Liver (tissue), 9 donors: ENCODE results near the gene FAM53B. TPM values are rescaled to one million over a fixed set of nuclear protein-coding genes. Genes with fewer than 3 reads are reported as not detected.

Source experiments
- DNase-seq: peaks from one replicate; pipeline ENCODE4 v3.0.0-alpha.2; 2017; ENCODE audit warnings: low spot score
- H3K27ac ChIP-seq, 2 donors: one replicate each; pipeline ENCODE4 v1.7.0; 2013; ENCODE audit warnings: inconsistent platforms in 2 of 2, low read length in 2 of 2, control low read depth in 1 of 2, low read depth in 1 of 2, mild to moderate bottlenecking in 1 of 2
- H3K27me3 ChIP-seq, 4 donors: one replicate each; pipeline versions ENCODE4 v1.6.1 to v1.7.0; 2013; ENCODE audit warnings: low read length in 3 of 4, inconsistent platforms in 1 of 4, mild to moderate bottlenecking in 1 of 4, moderate library complexity in 1 of 4; ENCODE audit not compliant: control insufficient read depth in 4 of 4, insufficient read depth in 4 of 4
- H3K36me3 ChIP-seq, 4 donors: one replicate each; pipeline versions ENCODE4 v1.6.1 to v1.7.0; 2013; ENCODE audit warnings: low read length in 3 of 4, mild to moderate bottlenecking in 3 of 4, low read depth in 1 of 4, moderate library complexity in 1 of 4; ENCODE audit not compliant: control insufficient read depth in 4 of 4, insufficient read depth in 3 of 4
- H3K4me1 ChIP-seq, 4 donors: one replicate each; pipeline versions ENCODE4 v1.6.1 to v1.7.0; 2013; ENCODE audit warnings: low read length in 3 of 4, mild to moderate bottlenecking in 3 of 4, moderate library complexity in 1 of 4; ENCODE audit not compliant: control insufficient read depth in 4 of 4, insufficient read depth in 4 of 4
- H3K4me3 ChIP-seq, 3 donors: one replicate each; pipeline versions ENCODE4 v1.6.1 to v1.7.0; 2013; ENCODE audit warnings: low read length in 3 of 3, control low read depth in 1 of 3, low read depth in 1 of 3, mild to moderate bottlenecking in 1 of 3
- H3K9ac ChIP-seq, 2 donors: one replicate each; pipeline ENCODE4 v1.7.0; 2013; ENCODE audit warnings: low read length in 2 of 2, mild to moderate bottlenecking in 2 of 2, moderate library complexity in 2 of 2, control low read depth in 1 of 2, low read depth in 1 of 2
- H3K9me3 ChIP-seq, 4 donors: one replicate each; pipeline versions ENCODE4 v1.6.1 to v1.7.0; 2013; ENCODE audit warnings: low read length in 3 of 4; ENCODE audit not compliant: control insufficient read depth in 4 of 4
- EGR1 ChIP-seq, 2 donors: IDR thresholded peaks; 2 replicates each; pipeline ENCODE4 v1.6.1; 2016 to 2018; ENCODE audit warnings: antibody characterized with exemption in 2 of 2, low read depth in 2 of 2
- FOXA1 ChIP-seq: IDR thresholded peaks from 2 replicates; pipeline ENCODE4 v1.6.1; 2016; ENCODE audit warnings: antibody characterized with exemption
- FOXA2 ChIP-seq: IDR thresholded peaks from 2 replicates; pipeline ENCODE4 v1.6.1; 2016; ENCODE audit warnings: antibody characterized with exemption
- GABPA ChIP-seq, 2 donors: IDR thresholded peaks in 1 of 2; conservative IDR thresholded peaks in 1 of 2; 2 replicates each; pipeline ENCODE4 v1.6.1; 2016; ENCODE audit warnings: antibody characterized with exemption in 2 of 2, mild to moderate bottlenecking in 1 of 2, moderate library complexity in 1 of 2
- HNF4A ChIP-seq, 2 donors: conservative IDR thresholded peaks; 2 replicates each; pipeline ENCODE4 v1.6.1; 2016; ENCODE audit warnings: antibody characterized with exemption in 2 of 2, mild to moderate bottlenecking in 2 of 2
- HNF4G ChIP-seq: IDR thresholded peaks from 2 replicates; pipeline ENCODE4 v1.6.1; 2016; ENCODE audit warnings: antibody characterized with exemption
- JUND ChIP-seq, 2 donors: IDR thresholded peaks; 2 replicates each; pipeline ENCODE4 v1.6.1; 2016; ENCODE audit warnings: antibody characterized with exemption in 2 of 2
- NR2F2 ChIP-seq: IDR thresholded peaks from 2 replicates; pipeline ENCODE4 v1.6.1; 2016; ENCODE audit warnings: antibody characterized with exemption
- RAD21 ChIP-seq, 2 donors: IDR thresholded peaks; 2 replicates each; pipeline ENCODE4 v1.6.1; 2016; ENCODE audit warnings: antibody characterized with exemption in 2 of 2, mild to moderate bottlenecking in 2 of 2
- RXRA ChIP-seq, 2 donors: IDR thresholded peaks; 2 replicates each; pipeline ENCODE4 v1.6.1; 2017 to 2018; ENCODE audit warnings: antibody characterized with exemption in 2 of 2, mild to moderate bottlenecking in 1 of 2
- SP1 ChIP-seq: IDR thresholded peaks from 2 replicates; pipeline ENCODE4 v1.6.1; 2018; ENCODE audit warnings: antibody characterized with exemption, mild to moderate bottlenecking
- TAF1 ChIP-seq: conservative IDR thresholded peaks from 2 replicates; pipeline ENCODE4 v1.6.1; 2016; ENCODE audit warnings: antibody characterized with exemption, mild to moderate bottlenecking
- YY1 ChIP-seq: IDR thresholded peaks from 2 replicates; pipeline ENCODE4 v1.6.1; 2016; ENCODE audit warnings: antibody characterized with exemption, mild to moderate bottlenecking
- WGBS: extraction: QIAGEN DNeasy Blood & Tissue Kit; methylation state at CpG from one replicate; pipeline ENCODE4 v1.1.7; 2013; 5-methylcytosine and 5-hydroxymethylcytosine counted together
- polyA plus RNA-seq, 2 donors: library from polyadenylated mRNA; stranded (reverse) in 1 of 2; unstranded in 1 of 2; fragments of 200-250 nt in 1 of 2; fragments of >200 nt in 1 of 2; fragmentation: Nextera tagmentation in 1 of 2; extraction: Ambion mirVana in 1 of 2; gene quantifications; one replicate each; pipeline versions ENCODE4 v1.2.1 to v1.2.3, GENCODE V29; 2013 to 2015
- total RNA-seq, 2 donors: library from RNA; depleted of rRNA; stranded (reverse); fragments of >200 nt; gene quantifications; one replicate each; pipeline ENCODE4 v1.2.3, GENCODE V29; 2014
- TF ChIP-seq, protein P1 (sequence below): IDR thresholded peaks from 2 replicates; pipeline ENCODE4 v1.6.1; 2016; ENCODE audit warnings: antibody characterized with exemption, mild to moderate bottlenecking
- TF ChIP-seq, protein P2 (sequence below): IDR thresholded peaks from 2 replicates; pipeline ENCODE4 v1.6.1; 2016; ENCODE audit warnings: antibody characterized with exemption
- TF ChIP-seq, protein P3 (sequence below): fragments of 150-350 bp; IDR thresholded peaks from 2 replicates; pipeline ENCODE4 v1.5.1; 2017; ENCODE audit warnings: improper control_type of control experiment, low read depth, low read length; ENCODE audit not compliant: missing input control
- TF ChIP-seq, protein P4 (sequence below): IDR thresholded peaks from 2 replicates; pipeline ENCODE4 v1.6.1; 2016; ENCODE audit warnings: antibody characterized with exemption
- donor health status: healthy.
- donor health status: healthy.
- donor health status: healthy.
- donor health status: healthy.
- donor health status: healthy.

Gene FAM53B
- total and polyA plus RNA-seq, 4 donors, result 1.1 to 24.0 (median 6.3) TPM

DNA sequence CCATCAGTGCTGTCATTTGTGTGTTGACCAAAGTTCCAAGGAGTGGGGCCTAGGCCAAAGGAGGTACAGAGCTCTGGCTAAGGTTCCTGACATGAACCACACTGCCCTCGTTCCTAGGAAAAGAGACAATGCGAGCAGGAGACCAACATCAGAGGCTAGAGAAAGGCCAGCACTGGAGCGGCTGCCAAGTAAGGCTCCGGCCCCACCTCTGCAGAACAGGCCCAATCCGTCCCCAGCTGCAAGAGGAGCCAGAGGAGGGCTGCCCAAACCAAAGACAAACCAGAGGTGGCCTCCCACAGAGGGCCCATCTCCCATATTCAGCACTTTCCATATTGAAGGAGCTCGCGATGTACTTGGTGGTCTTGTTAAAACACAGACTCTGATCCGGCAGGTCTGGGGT, 81.0 kb downstream of the FAM53B start:
- 97% methylated on average over 8 of the region's 8 CpGs for WGBS
- no peak overlapping the region for H3K9ac ChIP-seq

DNA sequence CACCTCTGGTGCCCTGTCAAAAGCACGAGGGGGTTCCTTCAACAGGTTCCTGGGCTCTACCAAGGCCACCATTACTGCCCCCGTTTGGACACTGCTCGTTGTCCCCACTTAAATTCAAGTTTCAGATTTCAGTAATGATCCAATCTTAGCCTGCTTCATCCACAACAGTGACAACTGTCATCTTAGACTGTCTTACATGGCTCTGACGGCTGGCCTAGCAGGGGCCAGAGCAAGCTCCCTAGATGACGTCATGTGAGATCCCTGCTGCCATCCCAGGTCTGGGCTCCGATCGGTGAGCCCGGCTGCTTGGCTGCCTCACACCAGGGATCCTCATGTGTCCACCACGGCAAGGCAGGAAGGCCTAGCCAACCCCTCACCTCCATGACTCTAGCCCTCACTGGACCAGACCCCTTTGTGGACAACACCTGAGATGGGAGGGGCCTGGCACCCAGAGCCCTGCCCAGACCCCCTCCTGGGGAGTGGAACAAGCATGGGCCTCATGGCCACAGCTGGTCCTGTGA, 82.5 kb downstream of the FAM53B start:
- Histone ChIP-seq H3K36me3 (no peaks in the 10 kb centered on the region), H3K27me3 (no peaks in the 10 kb centered on the region), H3K9me3 (no peaks in the 10 kb centered on the region), H3K9ac (no peak overlapping the region), H3K27ac (no peak overlapping the region), H3K4me1 (no peaks in the 10 kb centered on the region), H3K4me3 (no peak overlapping the region)
- DNase-seq, result no peak
- 96% methylated on average over 9 of the region's 9 CpGs for WGBS
- TF ChIP-seq YY1 (no peak), FOXA1 (no peak), HNF4A (conservative IDR thresholded peaks at IDR 0.05) (no peak), GABPA (IDR thresholded peaks at IDR 0.05 in 1 of 2, conservative IDR thresholded peaks at IDR 0.05 in 1 of 2) (no peak), HNF4G (no peak), EGR1 (IDR thresholded peaks at IDR 0.05; ENCODE audit: low read depth in 2 of 2) (no peak), RAD21 (IDR thresholded peaks at IDR 0.05) (no peak)
- TF ChIP-seq, protein P1, sequence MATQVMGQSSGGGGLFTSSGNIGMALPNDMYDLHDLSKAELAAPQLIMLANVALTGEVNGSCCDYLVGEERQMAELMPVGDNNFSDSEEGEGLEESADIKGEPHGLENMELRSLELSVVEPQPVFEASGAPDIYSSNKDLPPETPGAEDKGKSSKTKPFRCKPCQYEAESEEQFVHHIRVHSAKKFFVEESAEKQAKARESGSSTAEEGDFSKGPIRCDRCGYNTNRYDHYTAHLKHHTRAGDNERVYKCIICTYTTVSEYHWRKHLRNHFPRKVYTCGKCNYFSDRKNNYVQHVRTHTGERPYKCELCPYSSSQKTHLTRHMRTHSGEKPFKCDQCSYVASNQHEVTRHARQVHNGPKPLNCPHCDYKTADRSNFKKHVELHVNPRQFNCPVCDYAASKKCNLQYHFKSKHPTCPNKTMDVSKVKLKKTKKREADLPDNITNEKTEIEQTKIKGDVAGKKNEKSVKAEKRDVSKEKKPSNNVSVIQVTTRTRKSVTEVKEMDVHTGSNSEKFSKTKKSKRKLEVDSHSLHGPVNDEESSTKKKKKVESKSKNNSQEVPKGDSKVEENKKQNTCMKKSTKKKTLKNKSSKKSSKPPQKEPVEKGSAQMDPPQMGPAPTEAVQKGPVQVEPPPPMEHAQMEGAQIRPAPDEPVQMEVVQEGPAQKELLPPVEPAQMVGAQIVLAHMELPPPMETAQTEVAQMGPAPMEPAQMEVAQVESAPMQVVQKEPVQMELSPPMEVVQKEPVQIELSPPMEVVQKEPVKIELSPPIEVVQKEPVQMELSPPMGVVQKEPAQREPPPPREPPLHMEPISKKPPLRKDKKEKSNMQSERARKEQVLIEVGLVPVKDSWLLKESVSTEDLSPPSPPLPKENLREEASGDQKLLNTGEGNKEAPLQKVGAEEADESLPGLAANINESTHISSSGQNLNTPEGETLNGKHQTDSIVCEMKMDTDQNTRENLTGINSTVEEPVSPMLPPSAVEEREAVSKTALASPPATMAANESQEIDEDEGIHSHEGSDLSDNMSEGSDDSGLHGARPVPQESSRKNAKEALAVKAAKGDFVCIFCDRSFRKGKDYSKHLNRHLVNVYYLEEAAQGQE, result no peak
- TF ChIP-seq, protein P2, sequence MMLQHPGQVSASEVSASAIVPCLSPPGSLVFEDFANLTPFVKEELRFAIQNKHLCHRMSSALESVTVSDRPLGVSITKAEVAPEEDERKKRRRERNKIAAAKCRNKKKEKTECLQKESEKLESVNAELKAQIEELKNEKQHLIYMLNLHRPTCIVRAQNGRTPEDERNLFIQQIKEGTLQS, result no peak

More for the DNA sequence above, 81.0 kb downstream of the FAM53B start:
- TF ChIP-seq RAD21 (IDR thresholded peaks at IDR 0.05), result no peak
- TF ChIP-seq, protein P3, sequence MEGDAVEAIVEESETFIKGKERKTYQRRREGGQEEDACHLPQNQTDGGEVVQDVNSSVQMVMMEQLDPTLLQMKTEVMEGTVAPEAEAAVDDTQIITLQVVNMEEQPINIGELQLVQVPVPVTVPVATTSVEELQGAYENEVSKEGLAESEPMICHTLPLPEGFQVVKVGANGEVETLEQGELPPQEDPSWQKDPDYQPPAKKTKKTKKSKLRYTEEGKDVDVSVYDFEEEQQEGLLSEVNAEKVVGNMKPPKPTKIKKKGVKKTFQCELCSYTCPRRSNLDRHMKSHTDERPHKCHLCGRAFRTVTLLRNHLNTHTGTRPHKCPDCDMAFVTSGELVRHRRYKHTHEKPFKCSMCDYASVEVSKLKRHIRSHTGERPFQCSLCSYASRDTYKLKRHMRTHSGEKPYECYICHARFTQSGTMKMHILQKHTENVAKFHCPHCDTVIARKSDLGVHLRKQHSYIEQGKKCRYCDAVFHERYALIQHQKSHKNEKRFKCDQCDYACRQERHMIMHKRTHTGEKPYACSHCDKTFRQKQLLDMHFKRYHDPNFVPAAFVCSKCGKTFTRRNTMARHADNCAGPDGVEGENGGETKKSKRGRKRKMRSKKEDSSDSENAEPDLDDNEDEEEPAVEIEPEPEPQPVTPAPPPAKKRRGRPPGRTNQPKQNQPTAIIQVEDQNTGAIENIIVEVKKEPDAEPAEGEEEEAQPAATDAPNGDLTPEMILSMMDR, result no peak
- no peak for TF ChIP-seq JUND (IDR thresholded peaks at IDR 0.05)
- TF ChIP-seq, protein P4, sequence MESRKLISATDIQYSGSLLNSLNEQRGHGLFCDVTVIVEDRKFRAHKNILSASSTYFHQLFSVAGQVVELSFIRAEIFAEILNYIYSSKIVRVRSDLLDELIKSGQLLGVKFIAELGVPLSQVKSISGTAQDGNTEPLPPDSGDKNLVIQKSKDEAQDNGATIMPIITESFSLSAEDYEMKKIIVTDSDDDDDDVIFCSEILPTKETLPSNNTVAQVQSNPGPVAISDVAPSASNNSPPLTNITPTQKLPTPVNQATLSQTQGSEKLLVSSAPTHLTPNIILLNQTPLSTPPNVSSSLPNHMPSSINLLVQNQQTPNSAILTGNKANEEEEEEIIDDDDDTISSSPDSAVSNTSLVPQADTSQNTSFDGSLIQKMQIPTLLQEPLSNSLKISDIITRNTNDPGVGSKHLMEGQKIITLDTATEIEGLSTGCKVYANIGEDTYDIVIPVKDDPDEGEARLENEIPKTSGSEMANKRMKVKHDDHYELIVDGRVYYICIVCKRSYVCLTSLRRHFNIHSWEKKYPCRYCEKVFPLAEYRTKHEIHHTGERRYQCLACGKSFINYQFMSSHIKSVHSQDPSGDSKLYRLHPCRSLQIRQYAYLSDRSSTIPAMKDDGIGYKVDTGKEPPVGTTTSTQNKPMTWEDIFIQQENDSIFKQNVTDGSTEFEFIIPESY, result no peak
- TF ChIP-seq HNF4G, result no peak
- no peak for TF ChIP-seq EGR1 (IDR thresholded peaks at IDR 0.05; ENCODE audit: low read depth in 2 of 2)
- no peak for TF ChIP-seq TAF1
- no peak for TF ChIP-seq SP1
- TF ChIP-seq RXRA (IDR thresholded peaks at IDR 0.05), result no peak
- no peak for TF ChIP-seq GABPA (IDR thresholded peaks at IDR 0.05 in 1 of 2, conservative IDR thresholded peaks at IDR 0.05 in 1 of 2)
- TF ChIP-seq HNF4A (conservative IDR thresholded peaks at IDR 0.05), result no peak
- TF ChIP-seq, protein P2, result no peak
- TF ChIP-seq FOXA2, result no peak
- TF ChIP-seq NR2F2, result no peak
- TF ChIP-seq, protein P1, result no peak
- no peak for TF ChIP-seq FOXA1
- TF ChIP-seq YY1, result no peak
- H3K4me1 ChIP-seq, result no peaks in the 10 kb centered on the region
- no peaks in the 10 kb centered on the region for H3K9me3 ChIP-seq
- DNase-seq, result no peak
- H3K4me3 ChIP-seq, result no peak overlapping the region
- no peaks in the 10 kb centered on the region for H3K27me3 ChIP-seq
- H3K36me3 ChIP-seq, result no peaks in the 10 kb centered on the region
- no peak overlapping the region for H3K27ac ChIP-seq
